SK-N-SH treated with all-trans-retinoic acid at 6 μM for 48 hours (cell line): Measurements from ENCODE around the gene HSPA12A.

ENCODE experiments used
- ATAC-seq: fragments of 200-7000 bp; cut with Tn5 transposase; 3 replicates; pipeline ENCODE4 v1.9.1; 2020; ENCODE audit warnings: mild to moderate bottlenecking, moderate library complexity
- ARNTL ChIP-seq: fragments of 450-650 bp; formaldehyde crosslinking; IDR thresholded peaks from 2 replicates; pipeline ENCODE4 v1.5.0; 2020; ENCODE audit warnings: low read depth, mild to moderate bottlenecking, moderate library complexity, borderline replicate concordance
- CREB5 ChIP-seq: fragments of 250-450 bp; sonication (Bioruptor Pico); IDR thresholded peaks from 2 replicates; pipeline ENCODE4 v1.5.1; 2020; ENCODE audit warnings: low read depth, mild to moderate bottlenecking, moderate library complexity
- CSDC2 ChIP-seq: fragments of 250-450 bp; sonication (Bioruptor Pico); IDR thresholded peaks from 2 replicates; pipeline ENCODE4 v1.5.0; 2020; ENCODE audit warnings: mild to moderate bottlenecking, moderate library complexity
- GLIS3 ChIP-seq: fragments of 250-450 bp; sonication (Bioruptor Pico); IDR thresholded peaks from 2 replicates; pipeline ENCODE4 v1.5.0; 2020; ENCODE audit warnings: mild to moderate bottlenecking, moderate library complexity
- ISL1 ChIP-seq: fragments of 250-450 bp; sonication (Bioruptor Pico); IDR thresholded peaks from 2 replicates; pipeline ENCODE4 v2.1.2; 2022; ENCODE audit warnings: mild to moderate bottlenecking, moderate library complexity
- OSR1 ChIP-seq: fragments of 250-450 bp; sonication (Bioruptor Pico); IDR thresholded peaks from 2 replicates; pipeline ENCODE4 v1.8.0; 2022; ENCODE audit warnings: moderate library complexity, mild to moderate bottlenecking, inconsistent platforms
- POU6F1 ChIP-seq: fragments of 250-450 bp; sonication (Bioruptor Pico); IDR thresholded peaks from 2 replicates; pipeline ENCODE4 v1.8.0; 2021; ENCODE audit warnings: low read depth, mild to moderate bottlenecking, moderate library complexity, borderline replicate concordance
- PPARA ChIP-seq: fragments of 250-450 bp; sonication (Bioruptor Pico); IDR thresholded peaks from 2 replicates; pipeline ENCODE4 v1.5.0; 2020; ENCODE audit warnings: mild to moderate bottlenecking, borderline replicate concordance
- RARB ChIP-seq: fragments of 250-450 bp; sonication (Bioruptor Pico); IDR thresholded peaks from 2 replicates; pipeline ENCODE4 v1.8.0; 2021; ENCODE audit warnings: mild to moderate bottlenecking, moderate library complexity
- SNAI2 ChIP-seq: fragments of 250-450 bp; sonication (Bioruptor Pico); IDR thresholded peaks from 2 replicates; pipeline ENCODE4 v1.5.0; 2020; ENCODE audit warnings: mild to moderate bottlenecking, moderate library complexity
- TCF4 ChIP-seq: fragments of 250-450 bp; sonication (Bioruptor Pico); IDR thresholded peaks from 2 replicates; pipeline ENCODE4 v1.8.0; 2021; ENCODE audit warnings: mild to moderate bottlenecking, moderate library complexity, borderline replicate concordance
- TOX ChIP-seq: fragments of 250-450 bp; sonication (Bioruptor Pico); IDR thresholded peaks from 2 replicates; pipeline ENCODE4 v1.8.0; 2021; ENCODE audit warnings: mild to moderate bottlenecking, moderate library complexity, borderline replicate concordance
- ZC3H10 ChIP-seq: fragments of 250-450 bp; sonication (Bioruptor Pico); IDR thresholded peaks from 2 replicates; pipeline ENCODE4 v1.5.1; 2021; ENCODE audit warnings: mild to moderate bottlenecking, moderate library complexity
- ZFP3 ChIP-seq: fragments of 250-450 bp; sonication (Bioruptor Pico); IDR thresholded peaks from 2 replicates; pipeline ENCODE4 v1.5.0; 2020; ENCODE audit warnings: mild to moderate bottlenecking, moderate library complexity
- ZFP30 ChIP-seq: fragments of 450-650 bp; formaldehyde crosslinking; IDR thresholded peaks from 2 replicates; pipeline ENCODE4 v1.5.0; 2022; ENCODE audit warnings: mild to moderate bottlenecking, moderate library complexity
- ZNF565 ChIP-seq: fragments of 450-650 bp; formaldehyde crosslinking; conservative IDR thresholded peaks from 2 replicates; pipeline ENCODE4 v1.5.0; 2020; ENCODE audit warnings: low read depth, mild to moderate bottlenecking, moderate library complexity
- ZNF70 ChIP-seq: fragments of 450-650 bp; formaldehyde crosslinking; IDR thresholded peaks from 2 replicates; pipeline ENCODE4 v1.5.0; 2020; ENCODE audit warnings: mild to moderate bottlenecking, moderate library complexity
- ZNF8 ChIP-seq: fragments of 450-650 bp; formaldehyde crosslinking; IDR thresholded peaks from 2 replicates; pipeline ENCODE4 v1.5.0; 2020; ENCODE audit warnings: mild to moderate bottlenecking, moderate library complexity
- TF ChIP-seq, protein P1 (sequence below): fragments of 250-450 bp; sonication (Bioruptor Pico); IDR thresholded peaks from 2 replicates; pipeline ENCODE4 v1.5.0; 2020; ENCODE audit warnings: mild to moderate bottlenecking, moderate library complexity
- TF ChIP-seq, protein P2 (sequence below): fragments of 250-450 bp; sonication (Bioruptor Pico); IDR thresholded peaks from 2 replicates; pipeline ENCODE4 v1.8.0; 2020; ENCODE audit warnings: mild to moderate bottlenecking, moderate library complexity, borderline replicate concordance

HSPA12A gene

DNA sequence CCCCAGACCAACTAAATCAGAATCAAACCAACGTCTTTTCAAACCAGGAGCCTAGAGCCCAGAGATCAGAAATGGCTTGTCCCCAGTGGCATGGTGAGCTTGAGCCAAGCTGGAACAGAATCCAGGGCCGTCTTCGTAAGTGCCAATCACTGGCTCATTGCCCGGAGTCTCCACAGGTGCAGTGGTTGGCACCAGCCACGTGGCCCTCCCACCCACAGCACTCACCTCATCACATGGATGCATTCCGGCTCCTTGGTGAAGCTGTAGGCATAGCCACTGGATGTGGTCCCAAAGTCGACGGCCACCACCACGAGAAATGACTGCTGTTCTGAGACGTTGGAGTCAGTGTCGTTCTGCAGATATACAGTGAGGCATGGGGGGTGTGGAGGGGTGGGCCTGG is 37.4 kb downstream of the HSPA12A start:
- TF ChIP-seq TCF4, result no peak
- no peak for TF ChIP-seq CREB5 (CRISPR knock-in tag)
- TF ChIP-seq TOX, result no peak
- TF ChIP-seq ZFP30 (CRISPR knock-in tag), result no peak
- no peak for TF ChIP-seq POU6F1
- TF ChIP-seq ZNF8 (CRISPR knock-in tag), result no peak
- no peak for ATAC-seq

- TF ChIP-seq ZNF8 (CRISPR knock-in tag), result no peak
- no peak for TF ChIP-seq PPARA
- TF ChIP-seq, protein P1, sequence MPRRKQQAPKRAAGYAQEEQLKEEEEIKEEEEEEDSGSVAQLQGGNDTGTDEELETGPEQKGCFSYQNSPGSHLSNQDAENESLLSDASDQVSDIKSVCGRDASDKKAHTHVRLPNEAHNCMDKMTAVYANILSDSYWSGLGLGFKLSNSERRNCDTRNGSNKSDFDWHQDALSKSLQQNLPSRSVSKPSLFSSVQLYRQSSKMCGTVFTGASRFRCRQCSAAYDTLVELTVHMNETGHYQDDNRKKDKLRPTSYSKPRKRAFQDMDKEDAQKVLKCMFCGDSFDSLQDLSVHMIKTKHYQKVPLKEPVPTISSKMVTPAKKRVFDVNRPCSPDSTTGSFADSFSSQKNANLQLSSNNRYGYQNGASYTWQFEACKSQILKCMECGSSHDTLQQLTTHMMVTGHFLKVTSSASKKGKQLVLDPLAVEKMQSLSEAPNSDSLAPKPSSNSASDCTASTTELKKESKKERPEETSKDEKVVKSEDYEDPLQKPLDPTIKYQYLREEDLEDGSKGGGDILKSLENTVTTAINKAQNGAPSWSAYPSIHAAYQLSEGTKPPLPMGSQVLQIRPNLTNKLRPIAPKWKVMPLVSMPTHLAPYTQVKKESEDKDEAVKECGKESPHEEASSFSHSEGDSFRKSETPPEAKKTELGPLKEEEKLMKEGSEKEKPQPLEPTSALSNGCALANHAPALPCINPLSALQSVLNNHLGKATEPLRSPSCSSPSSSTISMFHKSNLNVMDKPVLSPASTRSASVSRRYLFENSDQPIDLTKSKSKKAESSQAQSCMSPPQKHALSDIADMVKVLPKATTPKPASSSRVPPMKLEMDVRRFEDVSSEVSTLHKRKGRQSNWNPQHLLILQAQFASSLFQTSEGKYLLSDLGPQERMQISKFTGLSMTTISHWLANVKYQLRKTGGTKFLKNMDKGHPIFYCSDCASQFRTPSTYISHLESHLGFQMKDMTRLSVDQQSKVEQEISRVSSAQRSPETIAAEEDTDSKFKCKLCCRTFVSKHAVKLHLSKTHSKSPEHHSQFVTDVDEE, result no peak
- TF ChIP-seq CREB5 (CRISPR knock-in tag), result no peak
- no peak for TF ChIP-seq SNAI2 (CRISPR knock-in tag)
- no peak for TF ChIP-seq RARB (CRISPR knock-in tag)
- no peak for TF ChIP-seq ZNF70 (CRISPR knock-in tag)
- TF ChIP-seq ISL1, result no peak
- no peak for TF ChIP-seq CSDC2 (CRISPR knock-in tag)
- no peak for TF ChIP-seq ZFP3 (CRISPR knock-in tag)
- ATAC-seq, result no peak
Observed at GRCh38 chr10:116702165-116702564, 40.2 kb downstream of the HSPA12A start.

GRCh38 chr10:116699471-116700150 is 42.8 kb downstream of the HSPA12A start:
- no peak for ATAC-seq
- TF ChIP-seq, protein P2, sequence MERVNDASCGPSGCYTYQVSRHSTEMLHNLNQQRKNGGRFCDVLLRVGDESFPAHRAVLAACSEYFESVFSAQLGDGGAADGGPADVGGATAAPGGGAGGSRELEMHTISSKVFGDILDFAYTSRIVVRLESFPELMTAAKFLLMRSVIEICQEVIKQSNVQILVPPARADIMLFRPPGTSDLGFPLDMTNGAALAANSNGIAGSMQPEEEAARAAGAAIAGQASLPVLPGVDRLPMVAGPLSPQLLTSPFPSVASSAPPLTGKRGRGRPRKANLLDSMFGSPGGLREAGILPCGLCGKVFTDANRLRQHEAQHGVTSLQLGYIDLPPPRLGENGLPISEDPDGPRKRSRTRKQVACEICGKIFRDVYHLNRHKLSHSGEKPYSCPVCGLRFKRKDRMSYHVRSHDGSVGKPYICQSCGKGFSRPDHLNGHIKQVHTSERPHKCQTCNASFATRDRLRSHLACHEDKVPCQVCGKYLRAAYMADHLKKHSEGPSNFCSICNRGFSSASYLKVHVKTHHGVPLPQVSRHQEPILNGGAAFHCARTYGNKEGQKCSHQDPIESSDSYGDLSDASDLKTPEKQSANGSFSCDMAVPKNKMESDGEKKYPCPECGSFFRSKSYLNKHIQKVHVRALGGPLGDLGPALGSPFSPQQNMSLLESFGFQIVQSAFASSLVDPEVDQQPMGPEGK, result no peak
- no peak for TF ChIP-seq POU6F1
- no peak for TF ChIP-seq ZFP3 (CRISPR knock-in tag)
- no peak for TF ChIP-seq PPARA
- no peak for TF ChIP-seq TOX
- TF ChIP-seq ZNF565 (CRISPR knock-in tag), result no peak
- no peak for TF ChIP-seq RARB (CRISPR knock-in tag)
- TF ChIP-seq ZC3H10, result no peak
- no peak for TF ChIP-seq OSR1 (CRISPR knock-in tag)
- TF ChIP-seq, protein P1, result no peak
- TF ChIP-seq GLIS3 (CRISPR knock-in tag), result no peak
- no peak for TF ChIP-seq CSDC2 (CRISPR knock-in tag)
- TF ChIP-seq ZFP30 (CRISPR knock-in tag), result no peak
- TF ChIP-seq ARNTL (CRISPR knock-in tag), result no peak
